Measurements from ENCODE around the gene LTC4S.
"Not testable (repeated sequence)": the region's sequence is repeated elsewhere in the genome, so short reads cannot be mapped to it uniquely, and the experiment has no call there.

LTC4S gene

GRCh38 chr5:179768326-179769085 is 25.3 kb upstream of the LTC4S start:
- H3K4me3 ChIP-seq (ENCODE audit: low read depth, low read length) = no peak overlapping the region
- DNase-seq (ENCODE audit: low read depth) = no peak

GRCh38 chr5:179769271-179769670 is 24.5 kb upstream of the LTC4S start:
- DNase-seq (ENCODE audit: low read depth) = no peak
- H3K4me3 ChIP-seq (ENCODE audit: low read depth, low read length) = no peak overlapping the region

GRCh38 chr5:179769796-179770195 is 24.0 kb upstream of the LTC4S start:
- DNase-seq (ENCODE audit: low read depth) = no peak

GRCh38 chr5:179771311-179771895 is 22.4 kb upstream of the LTC4S start:
- no peak for DNase-seq (ENCODE audit: low read depth)
- H3K4me3 ChIP-seq (ENCODE audit: low read depth, low read length) = no peak overlapping the region

More at GRCh38 chr5:179769796-179770195, 24.0 kb upstream of the LTC4S start:
- H3K4me3 ChIP-seq (ENCODE audit: low read depth, low read length) = no peak overlapping the region

GRCh38 chr5:179772351-179772750 is 21.4 kb upstream of the LTC4S start:
- no peak for DNase-seq (ENCODE audit: low read depth)
- H3K4me3 ChIP-seq (ENCODE audit: low read depth, low read length) = no peak overlapping the region

- DNase-seq (ENCODE audit: low read depth) = no peak
Observed at GRCh38 chr5:179773686-179774040, 20.1 kb upstream of the LTC4S start.

GRCh38 chr5:179774442-179774841 is 19.3 kb upstream of the LTC4S start:
- no peak overlapping the region for H3K4me3 ChIP-seq (ENCODE audit: low read depth, low read length)
- DNase-seq (ENCODE audit: low read depth) = no peak

More at GRCh38 chr5:179773686-179774040, 20.1 kb upstream of the LTC4S start:
- H3K4me3 ChIP-seq (ENCODE audit: low read depth, low read length) = no peak overlapping the region

- no peak for DNase-seq (ENCODE audit: low read depth)
- H3K4me3 ChIP-seq (ENCODE audit: low read depth, low read length) = no peak overlapping the region
Observed at GRCh38 chr5:179776411-179776938, 17.3 kb upstream of the LTC4S start.

- DNase-seq (ENCODE audit: low read depth) = no peak
- no peak overlapping the region for H3K4me3 ChIP-seq (ENCODE audit: low read depth, low read length)
Observed at GRCh38 chr5:179777456-179777855, 16.3 kb upstream of the LTC4S start.

- no peak for DNase-seq (ENCODE audit: low read depth)
- H3K4me3 ChIP-seq (ENCODE audit: low read depth, low read length) = no peak overlapping the region
Observed at GRCh38 chr5:179777909-179778308, 15.9 kb upstream of the LTC4S start.

- DNase-seq (ENCODE audit: low read depth) = no peak
- no peak overlapping the region for H3K4me3 ChIP-seq (ENCODE audit: low read depth, low read length)
Observed at GRCh38 chr5:179778591-179778990, 15.2 kb upstream of the LTC4S start.

- no peak overlapping the region for H3K4me3 ChIP-seq (ENCODE audit: low read depth, low read length)
- DNase-seq (ENCODE audit: low read depth) = no peak
Observed at GRCh38 chr5:179779826-179780225, 14.0 kb upstream of the LTC4S start.

GRCh38 chr5:179780362-179780761 is 13.4 kb upstream of the LTC4S start:
- DNase-seq (ENCODE audit: low read depth) = no peak
- no peak overlapping the region for H3K4me3 ChIP-seq (ENCODE audit: low read depth, low read length)

- H3K4me3 ChIP-seq (ENCODE audit: low read depth, low read length) = no peak overlapping the region
- no peak for DNase-seq (ENCODE audit: low read depth)
Observed at GRCh38 chr5:179781846-179782245, 11.9 kb upstream of the LTC4S start.

GRCh38 chr5:179783128-179783527 is 10.7 kb upstream of the LTC4S start:
- H3K4me3 ChIP-seq (ENCODE audit: low read depth, low read length) = no peak overlapping the region

GRCh38 chr5:179786861-179787260 is 6.9 kb upstream of the LTC4S start:
- DNase-seq (ENCODE audit: low read depth) = no peak
- H3K4me3 ChIP-seq (ENCODE audit: low read depth, low read length) = no peak overlapping the region

More at GRCh38 chr5:179783128-179783527, 10.7 kb upstream of the LTC4S start:
- no peak for DNase-seq (ENCODE audit: low read depth)

GRCh38 chr5:179788193-179788854 is 5.5 kb upstream of the LTC4S start:
- no peak overlapping the region for H3K4me3 ChIP-seq (ENCODE audit: low read depth, low read length)
- no peak for DNase-seq (ENCODE audit: low read depth)

- not testable (repeated sequence) for DNase-seq (ENCODE audit: low read depth); H3K4me3 ChIP-seq (ENCODE audit: low read depth, low read length)
Observed at GRCh38 chr5:179789278-179789677, 4.5 kb upstream of the LTC4S start.

- H3K4me3 ChIP-seq (ENCODE audit: low read depth, low read length) = no peak overlapping the region
- DNase-seq (ENCODE audit: low read depth) = no peak
Observed at GRCh38 chr5:179791881-179792611, 1.7 kb upstream of the LTC4S start.

Measured in skeletal muscle cell (primary cell).